Measurements from ENCODE around the gene BHLHE23. TPM values are rescaled to one million over a fixed set of nuclear protein-coding genes. Genes with fewer than 3 reads are reported as not detected.
A peak's percentile ranks its signal among the peaks of the same experiment; 100 is the strongest.

Gene BHLHE23
- total RNA-seq, 1 donor from 2014 or later: not detected

GRCh38 chr20:63007360-63007645 is 539 bp upstream of the BHLHE23 start:
- Histone ChIP-seq H3K4me3 (peak overlapping the region; percentile 42), H3K9me3 (ENCODE audit: low read depth) (no peaks in the 10 kb centered on the region), H3K4me2 (peak overlapping the region; percentile 85), H3K27me3 (peaks cover 100% of the 10 kb centered on the region), H3K4me1 (peaks cover 17% of the 10 kb centered on the region), H3K27ac (no peak overlapping the region), H3K79me2 (ENCODE audit: low read depth) (no peaks in the 10 kb centered on the region), H4K20me1 (ENCODE audit: low read depth) (peaks cover 54% of the 10 kb centered on the region), H3K36me3 (no peaks in the 10 kb centered on the region), H2AFZ (replicated peaks) (peak overlapping the region; percentile 27), H3F3A (ENCODE audit: low read depth) (peaks cover 25% of the 10 kb centered on the region), H3K9ac (no peak overlapping the region)
- TF ChIP-seq EZH2 (IDR thresholded peaks at IDR 0.05) (peak; percentile 97), EZH2phosphoT487 (IDR thresholded peaks at IDR 0.05) (no peak)
- Mint-ChIP-seq H3K27ac (no peak overlapping the region), H3K27me3 (ENCODE audit: insufficient read depth, low read depth) (peaks cover 54% of the 10 kb centered on the region), H3K9me3 (peaks cover 9% of the 10 kb centered on the region), H3K4me1 (peaks cover 13% of the 10 kb centered on the region), H3K36me3 (no peaks in the 10 kb centered on the region), H3K4me3 (no peak overlapping the region)
- DNase-seq (ENCODE audit: low spot score): peak; percentile 37

- Histone ChIP-seq H3K4me1 (peaks cover 17% of the 10 kb centered on the region), H3K4me2 (peak overlapping the region; percentile 85)
- peaks cover 4% of the 10 kb centered on the region for H3K9me3 Mint-ChIP-seq
Observed at GRCh38 chr20:63005862-63006539, 763 bp downstream of the BHLHE23 start.

GRCh38 chr20:63005365-63005861 is 1.4 kb downstream of the BHLHE23 start:
- H3K27ac Mint-ChIP-seq: no peak overlapping the region
- H3K27ac ChIP-seq: no peak overlapping the region
- H3K27me3 ChIP-seq: peaks cover 100% of the 10 kb centered on the region
- H3F3A ChIP-seq (ENCODE audit: low read depth): peaks cover 33% of the 10 kb centered on the region
- no peaks in the 10 kb centered on the region for H3K36me3 ChIP-seq
- H3K4me2 ChIP-seq: no peak overlapping the region
- no peak for TF ChIP-seq CTCF (IDR thresholded peaks at IDR 0.05)
- TF ChIP-seq EZH2phosphoT487 (IDR thresholded peaks at IDR 0.05): peak; percentile 96
- peak; percentile 90 for TF ChIP-seq EZH2 (IDR thresholded peaks at IDR 0.05)
- no peaks in the 10 kb centered on the region for H3K79me2 ChIP-seq (ENCODE audit: low read depth)
- peaks cover 62% of the 10 kb centered on the region for H3K27me3 Mint-ChIP-seq (ENCODE audit: insufficient read depth, low read depth)
- peaks cover 17% of the 10 kb centered on the region for H3K4me1 ChIP-seq
- peaks cover 12% of the 10 kb centered on the region for H3K4me1 Mint-ChIP-seq
- H3K9me3 ChIP-seq (ENCODE audit: low read depth): no peaks in the 10 kb centered on the region
- peaks cover 4% of the 10 kb centered on the region for H3K9me3 Mint-ChIP-seq
- no peak overlapping the region for H3K4me3 ChIP-seq
- H3K4me3 Mint-ChIP-seq: no peak overlapping the region
- peaks cover 54% of the 10 kb centered on the region for H4K20me1 ChIP-seq (ENCODE audit: low read depth)
- no peak overlapping the region for H2AFZ ChIP-seq (replicated peaks)
- peak; percentile 60 for DNase-seq (ENCODE audit: low spot score)
- no peaks in the 10 kb centered on the region for H3K36me3 Mint-ChIP-seq
- H3K9ac ChIP-seq: no peak overlapping the region

More at GRCh38 chr20:63005862-63006539, 763 bp downstream of the BHLHE23 start:
- H3K27me3 Mint-ChIP-seq (ENCODE audit: insufficient read depth, low read depth): peaks cover 60% of the 10 kb centered on the region
- peak overlapping the region; percentile 42 for H3K4me3 ChIP-seq
- H3K9me3 ChIP-seq (ENCODE audit: low read depth): no peaks in the 10 kb centered on the region
- peaks cover 54% of the 10 kb centered on the region for H4K20me1 ChIP-seq (ENCODE audit: low read depth)
- H3K36me3 Mint-ChIP-seq: no peaks in the 10 kb centered on the region
- H3F3A ChIP-seq (ENCODE audit: low read depth): peaks cover 30% of the 10 kb centered on the region
- no peak overlapping the region for H3K27ac ChIP-seq
- TF ChIP-seq EZH2phosphoT487 (IDR thresholded peaks at IDR 0.05) (peak; percentile 83), CTCF (IDR thresholded peaks at IDR 0.05) (no peak), EZH2 (IDR thresholded peaks at IDR 0.05) (peak; percentile 80)
- H3K27ac Mint-ChIP-seq: no peak overlapping the region
- no peaks in the 10 kb centered on the region for H3K79me2 ChIP-seq (ENCODE audit: low read depth)
- peaks cover 100% of the 10 kb centered on the region for H3K27me3 ChIP-seq
- peak overlapping the region; percentile 27 for H2AFZ ChIP-seq (replicated peaks)
- H3K36me3 ChIP-seq: no peaks in the 10 kb centered on the region
- H3K9ac ChIP-seq: no peak overlapping the region
- no peak overlapping the region for H3K4me3 Mint-ChIP-seq
- peak; percentile 79 for DNase-seq (ENCODE audit: low spot score)
- H3K4me1 Mint-ChIP-seq: peaks cover 13% of the 10 kb centered on the region
